ENCODE results near the gene NTRK1. TPM values are rescaled to one million over a fixed set of nuclear protein-coding genes. Genes with fewer than 3 reads are reported as not detected.

NTRK1 gene
- total and polyA plus RNA-seq, 2 of the 13 experiments (the other 11 are each of a cell fraction or from before 2014, with no cell fraction given), result not detected

DNA sequence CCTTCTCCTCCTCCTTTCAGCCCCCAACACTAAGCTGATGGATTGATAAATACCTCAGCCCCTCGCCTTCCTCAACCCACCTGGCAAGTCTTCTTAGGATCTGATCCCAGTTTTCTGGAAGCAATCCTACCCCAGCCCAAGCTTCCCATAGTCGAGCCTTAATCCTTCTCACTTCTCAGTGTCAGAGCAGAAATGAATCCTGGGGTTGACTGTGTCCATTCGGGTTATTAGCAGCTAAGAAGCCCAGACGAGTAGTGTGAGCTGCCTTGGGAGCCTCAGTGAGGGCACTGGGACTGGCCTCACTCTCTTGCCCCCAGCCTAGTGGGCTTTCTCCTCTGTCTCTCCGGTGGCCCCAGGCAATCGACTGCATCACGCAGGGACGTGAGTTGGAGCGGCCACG is 20.4 kb downstream of the NTRK1 start (continued):
- TF ChIP-seq, protein P1, sequence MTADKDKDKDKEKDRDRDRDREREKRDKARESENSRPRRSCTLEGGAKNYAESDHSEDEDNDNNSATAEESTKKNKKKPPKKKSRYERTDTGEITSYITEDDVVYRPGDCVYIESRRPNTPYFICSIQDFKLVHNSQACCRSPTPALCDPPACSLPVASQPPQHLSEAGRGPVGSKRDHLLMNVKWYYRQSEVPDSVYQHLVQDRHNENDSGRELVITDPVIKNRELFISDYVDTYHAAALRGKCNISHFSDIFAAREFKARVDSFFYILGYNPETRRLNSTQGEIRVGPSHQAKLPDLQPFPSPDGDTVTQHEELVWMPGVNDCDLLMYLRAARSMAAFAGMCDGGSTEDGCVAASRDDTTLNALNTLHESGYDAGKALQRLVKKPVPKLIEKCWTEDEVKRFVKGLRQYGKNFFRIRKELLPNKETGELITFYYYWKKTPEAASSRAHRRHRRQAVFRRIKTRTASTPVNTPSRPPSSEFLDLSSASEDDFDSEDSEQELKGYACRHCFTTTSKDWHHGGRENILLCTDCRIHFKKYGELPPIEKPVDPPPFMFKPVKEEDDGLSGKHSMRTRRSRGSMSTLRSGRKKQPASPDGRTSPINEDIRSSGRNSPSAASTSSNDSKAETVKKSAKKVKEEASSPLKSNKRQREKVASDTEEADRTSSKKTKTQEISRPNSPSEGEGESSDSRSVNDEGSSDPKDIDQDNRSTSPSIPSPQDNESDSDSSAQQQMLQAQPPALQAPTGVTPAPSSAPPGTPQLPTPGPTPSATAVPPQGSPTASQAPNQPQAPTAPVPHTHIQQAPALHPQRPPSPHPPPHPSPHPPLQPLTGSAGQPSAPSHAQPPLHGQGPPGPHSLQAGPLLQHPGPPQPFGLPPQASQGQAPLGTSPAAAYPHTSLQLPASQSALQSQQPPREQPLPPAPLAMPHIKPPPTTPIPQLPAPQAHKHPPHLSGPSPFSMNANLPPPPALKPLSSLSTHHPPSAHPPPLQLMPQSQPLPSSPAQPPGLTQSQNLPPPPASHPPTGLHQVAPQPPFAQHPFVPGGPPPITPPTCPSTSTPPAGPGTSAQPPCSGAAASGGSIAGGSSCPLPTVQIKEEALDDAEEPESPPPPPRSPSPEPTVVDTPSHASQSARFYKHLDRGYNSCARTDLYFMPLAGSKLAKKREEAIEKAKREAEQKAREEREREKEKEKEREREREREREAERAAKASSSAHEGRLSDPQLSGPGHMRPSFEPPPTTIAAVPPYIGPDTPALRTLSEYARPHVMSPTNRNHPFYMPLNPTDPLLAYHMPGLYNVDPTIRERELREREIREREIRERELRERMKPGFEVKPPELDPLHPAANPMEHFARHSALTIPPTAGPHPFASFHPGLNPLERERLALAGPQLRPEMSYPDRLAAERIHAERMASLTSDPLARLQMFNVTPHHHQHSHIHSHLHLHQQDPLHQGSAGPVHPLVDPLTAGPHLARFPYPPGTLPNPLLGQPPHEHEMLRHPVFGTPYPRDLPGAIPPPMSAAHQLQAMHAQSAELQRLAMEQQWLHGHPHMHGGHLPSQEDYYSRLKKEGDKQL (CRISPR knock-in tag; IDR thresholded peaks at IDR 0.05; ENCODE audit: low read depth), result no peak
- no peak for TF ChIP-seq GMEB1 (CRISPR knock-in tag; IDR thresholded peaks at IDR 0.05; ENCODE audit: borderline replicate concordance)
- no peak for TF ChIP-seq ZNF33B (CRISPR knock-in tag; IDR thresholded peaks at IDR 0.05)
- no peak for TF ChIP-seq NBN (conservative IDR thresholded peaks at IDR 0.05)
- no peak for TF ChIP-seq ZNF451 (CRISPR knock-in tag; IDR thresholded peaks at IDR 0.05)
- TF ChIP-seq BRCA1 (CRISPR knock-in tag; IDR thresholded peaks at IDR 0.05), result no peak
- TF ChIP-seq ZNF75D (CRISPR knock-in tag; IDR thresholded peaks at IDR 0.05; ENCODE audit: borderline replicate concordance), result no peak
- no peak for TF ChIP-seq CCAR2 (optimal IDR thresholded peaks at IDR 0.05; ENCODE audit: low read depth, low read length)

Data from HepG2 (cell line).